Mesangial cell (primary cell): ENCODE measurements around the gene RPL37A. TPM values are rescaled to one million over a fixed set of nuclear protein-coding genes. Genes with fewer than 3 reads are reported as not detected.

Experiments used
- total RNA-seq: library from RNA; depleted of rRNA; stranded (reverse); fragments of >200 nt; gene quantifications from 2 replicates; pipeline ENCODE4 v1.2.3, GENCODE V29; 2015

Gene RPL37A
- 646 and 1,179 TPM in 2 replicates for total RNA-seq

GRCh38 chr2:216498379-216499352, at the start of gene RPL37A:
RPL37A (plus strand) TSS chr2:216498844; CDS start chr2:216498875, 31 bp downstream.

Other genes starting within 250 kb of the RPL37A start
- 0.89 and 5.2 TPM in 2 replicates for gene MARCHF4, start 126.4 kb upstream of the RPL37A start, total RNA-seq
- gene SMARCAL1, start 86.4 kb upstream of the RPL37A start, total RNA-seq: 22.0 and 23.7 TPM in 2 replicates
- gene IGFBP2, start 134.6 kb downstream of the RPL37A start, total RNA-seq: 541 and 588 TPM in 2 replicates
- gene IGFBP5, start 196.7 kb downstream of the RPL37A start, total RNA-seq: 141 and 187 TPM in 2 replicates